DND-41 (cell line): ENCODE results near the gene MAPKAPK3.

Experiments used
- ATAC-seq: fragments of 200-7000 bp; cut with Tn5 transposase; 3 replicates; pipeline ENCODE4 v1.9.1; 2021; ENCODE audit warnings: low read depth; ENCODE audit not compliant: insufficient read depth
- DNase-seq: peaks from one replicate; pipeline ENCODE4 v3.0.0-alpha.2; 2020
- H2AFZ ChIP-seq: 2 replicates; pipeline ENCODE4 v1.6.0; 2012; ENCODE audit warnings: low read depth, low read length
- H3K27ac ChIP-seq: 2 replicates; pipeline ENCODE4 v1.5.1; 2012; ENCODE audit warnings: low read length, inconsistent platforms
- H3K27me3 ChIP-seq: fragments of 200-600 bp; sonication (generic); 2 replicates; pipeline ENCODE4 v1.6.0; 2012; ENCODE audit warnings: low read length, mild to moderate bottlenecking, inconsistent platforms; ENCODE audit not compliant: insufficient read depth, poor library complexity
- H3K36me3 ChIP-seq: 2 replicates; pipeline ENCODE4 v1.5.1; 2012; ENCODE audit warnings: low read length, inconsistent platforms; ENCODE audit not compliant: insufficient read depth
- H3K4me1 ChIP-seq: 2 replicates; pipeline ENCODE4 v1.5.1; 2012; ENCODE audit warnings: mild to moderate bottlenecking, low read length; ENCODE audit not compliant: insufficient read depth
- H3K4me2 ChIP-seq: 2 replicates; pipeline ENCODE4 v1.6.0; 2012; ENCODE audit warnings: mild to moderate bottlenecking, moderate library complexity, low read length, inconsistent platforms; ENCODE audit not compliant: insufficient read depth
- H3K4me3 ChIP-seq, 2 experiments: fragments of 200-600 bp in 1 of 2; shearing (Covaris generic) in 1 of 2; 2 replicates each; pipeline ENCODE4 v1.5.1; 2012 to 2016; ENCODE audit warnings: inconsistent platforms in 2 of 2, low read length in 2 of 2, mild to moderate bottlenecking in 2 of 2, low read depth in 1 of 2, moderate library complexity in 1 of 2
- H3K79me2 ChIP-seq: 2 replicates; pipeline ENCODE4 v1.6.0; 2012; ENCODE audit warnings: low read length, inconsistent platforms; ENCODE audit not compliant: insufficient read depth
- H3K9ac ChIP-seq: 2 replicates; pipeline ENCODE4 v1.6.0; 2012; ENCODE audit warnings: low read depth, mild to moderate bottlenecking, inconsistent platforms, low read length, moderate library complexity
- H3K9me3 ChIP-seq: 2 replicates; pipeline ENCODE4 v1.5.1; 2012; ENCODE audit warnings: low read length, moderate library complexity, mild to moderate bottlenecking, inconsistent platforms; ENCODE audit not compliant: insufficient read depth, severe bottlenecking
- H4K20me1 ChIP-seq: 2 replicates; pipeline ENCODE4 v1.6.0; 2012; ENCODE audit warnings: low read length; ENCODE audit not compliant: insufficient read depth
- CTCF ChIP-seq: IDR thresholded peaks from 2 replicates; pipeline ENCODE4 v1.5.1; 2012; ENCODE audit warnings: borderline replicate concordance, low read length, moderate library complexity, mild to moderate bottlenecking; ENCODE audit not compliant: poor library complexity, severe bottlenecking; ENCODE audit errors: extremely low read depth
- EZH2 ChIP-seq: IDR thresholded peaks from 3 replicates; pipeline ENCODE4 v1.6.1; 2012; ENCODE audit warnings: borderline replicate concordance, low read depth, mild to moderate bottlenecking, moderate library complexity, low read length, inconsistent platforms; ENCODE audit not compliant: severe bottlenecking

The MAPKAPK3 gene

GRCh38 chr3:50675179-50676030, 58.5 kb downstream of the MAPKAPK3 start:
- Histone ChIP-seq H3K9me3 (no peaks in the 10 kb centered on the region), H2AFZ (no peak overlapping the region), H3K4me2 (no peak overlapping the region), H3K27ac (no peak overlapping the region), H3K4me3 (no peak overlapping the region), H3K4me1 (no peaks in the 10 kb centered on the region), H4K20me1 (no peaks in the 10 kb centered on the region), H3K79me2 (no peaks in the 10 kb centered on the region), H3K36me3 (no peaks in the 10 kb centered on the region), H3K27me3 (peaks cover 57% of the 10 kb centered on the region), H3K9ac (no peak overlapping the region)
- no peak for TF ChIP-seq CTCF
- peak; percentile 77 for TF ChIP-seq EZH2
- ATAC-seq (no peak; the same call in 2 of the 3 replicates), DNase-seq (no peak)

- Histone ChIP-seq H3K9ac (no peak overlapping the region), H3K79me2 (no peaks in the 10 kb centered on the region), H3K4me1 (no peaks in the 10 kb centered on the region), H3K4me3 (no peak overlapping the region), H3K4me2 (no peak overlapping the region), H4K20me1 (no peaks in the 10 kb centered on the region), H2AFZ (no peak overlapping the region), H3K27ac (no peak overlapping the region), H3K36me3 (no peaks in the 10 kb centered on the region), H3K9me3 (no peaks in the 10 kb centered on the region), H3K27me3 (peaks cover 57% of the 10 kb centered on the region)
- no peak for TF ChIP-seq EZH2
- TF ChIP-seq CTCF = no peak
- no peak for DNase-seq
- ATAC-seq = no peak
Observed at GRCh38 chr3:50676031-50676705, 59.2 kb downstream of the MAPKAPK3 start.

GRCh38 chr3:50687127-50687751, 70.3 kb downstream of the MAPKAPK3 start:
- Histone ChIP-seq H3K4me3 (no peak overlapping the region), H3K79me2 (no peaks in the 10 kb centered on the region), H4K20me1 (no peaks in the 10 kb centered on the region), H3K36me3 (no peaks in the 10 kb centered on the region), H3K9ac (no peak overlapping the region), H3K4me1 (no peaks in the 10 kb centered on the region), H3K27me3 (peaks cover 11% of the 10 kb centered on the region), H2AFZ (no peak overlapping the region), H3K27ac (no peak overlapping the region), H3K4me2 (no peak overlapping the region), H3K9me3 (no peaks in the 10 kb centered on the region)
- no peak for ATAC-seq
- DNase-seq = no peak
- TF ChIP-seq EZH2 = no peak
- TF ChIP-seq CTCF = no peak
